LNCaP clone FGC (cell line): ENCODE results near the gene TAPBPL.
"Not testable (repeated sequence)": the region's sequence is repeated elsewhere in the genome, so short reads cannot be mapped to it uniquely, and the experiment has no call there.

Experiments
- DNase-seq: peaks from one replicate; pipeline ENCODE4 v3.0.0-alpha.2; 2011; ENCODE audit warnings: low read depth
- H3K4me3 ChIP-seq: 2 replicates; pipeline ENCODE4 v1.5.1; 2011; ENCODE audit warnings: mild to moderate bottlenecking, low read depth, low read length, control low read depth
- TF ChIP-seq, protein P1 (sequence below): IDR thresholded peaks from 2 replicates; pipeline ENCODE4 v1.5.1; 2012; ENCODE audit warnings: mild to moderate bottlenecking; ENCODE audit not compliant: control insufficient read depth, insufficient read depth; ENCODE audit errors: extremely low read depth

Gene TAPBPL

DNA sequence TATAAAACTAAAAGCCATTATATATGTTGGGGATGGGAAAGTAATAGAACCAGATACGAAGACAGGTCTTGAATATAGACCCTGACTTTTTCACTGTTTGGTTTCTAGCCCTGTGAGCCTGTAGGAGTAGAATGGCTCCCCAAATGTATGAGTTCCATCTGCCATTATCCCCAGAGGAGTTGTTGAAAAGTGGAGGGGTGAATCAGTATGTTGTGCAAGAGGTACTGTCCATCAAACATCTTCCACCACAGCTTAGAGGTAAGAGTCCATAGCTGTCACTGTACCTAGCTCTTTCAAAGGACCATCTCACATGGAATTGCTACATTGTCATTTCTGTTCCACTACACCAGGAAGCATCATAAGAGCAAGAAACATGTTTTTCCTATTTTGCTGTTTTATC is 43.1 kb downstream of the TAPBPL start:
- DNase-seq: no peak
- TF ChIP-seq, protein P1, sequence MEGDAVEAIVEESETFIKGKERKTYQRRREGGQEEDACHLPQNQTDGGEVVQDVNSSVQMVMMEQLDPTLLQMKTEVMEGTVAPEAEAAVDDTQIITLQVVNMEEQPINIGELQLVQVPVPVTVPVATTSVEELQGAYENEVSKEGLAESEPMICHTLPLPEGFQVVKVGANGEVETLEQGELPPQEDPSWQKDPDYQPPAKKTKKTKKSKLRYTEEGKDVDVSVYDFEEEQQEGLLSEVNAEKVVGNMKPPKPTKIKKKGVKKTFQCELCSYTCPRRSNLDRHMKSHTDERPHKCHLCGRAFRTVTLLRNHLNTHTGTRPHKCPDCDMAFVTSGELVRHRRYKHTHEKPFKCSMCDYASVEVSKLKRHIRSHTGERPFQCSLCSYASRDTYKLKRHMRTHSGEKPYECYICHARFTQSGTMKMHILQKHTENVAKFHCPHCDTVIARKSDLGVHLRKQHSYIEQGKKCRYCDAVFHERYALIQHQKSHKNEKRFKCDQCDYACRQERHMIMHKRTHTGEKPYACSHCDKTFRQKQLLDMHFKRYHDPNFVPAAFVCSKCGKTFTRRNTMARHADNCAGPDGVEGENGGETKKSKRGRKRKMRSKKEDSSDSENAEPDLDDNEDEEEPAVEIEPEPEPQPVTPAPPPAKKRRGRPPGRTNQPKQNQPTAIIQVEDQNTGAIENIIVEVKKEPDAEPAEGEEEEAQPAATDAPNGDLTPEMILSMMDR: no peak
- peak overlapping the region; percentile 99 for H3K4me3 ChIP-seq

DNA sequence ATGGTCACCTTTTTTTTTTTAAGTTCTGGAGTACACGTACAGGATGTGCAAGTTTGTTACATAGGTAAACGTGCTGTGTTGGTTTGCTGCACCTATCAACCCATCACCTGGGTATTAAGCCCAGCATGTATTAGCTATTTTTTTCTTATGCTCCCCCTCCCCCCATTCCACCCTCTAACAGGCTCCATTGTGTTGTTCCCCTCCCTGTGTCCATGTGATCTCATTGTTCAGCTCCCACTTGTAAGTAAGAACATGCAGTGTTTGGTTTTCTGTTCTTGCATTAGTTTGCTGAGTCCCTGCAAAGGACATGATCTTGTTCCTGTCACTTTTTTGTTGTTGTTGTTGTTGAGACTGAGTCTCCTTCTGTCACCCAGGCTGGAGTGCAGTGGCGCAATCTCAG is 45.4 kb downstream of the TAPBPL start:
- DNase-seq, H3K4me3 ChIP-seq: not testable (repeated sequence)

DNA sequence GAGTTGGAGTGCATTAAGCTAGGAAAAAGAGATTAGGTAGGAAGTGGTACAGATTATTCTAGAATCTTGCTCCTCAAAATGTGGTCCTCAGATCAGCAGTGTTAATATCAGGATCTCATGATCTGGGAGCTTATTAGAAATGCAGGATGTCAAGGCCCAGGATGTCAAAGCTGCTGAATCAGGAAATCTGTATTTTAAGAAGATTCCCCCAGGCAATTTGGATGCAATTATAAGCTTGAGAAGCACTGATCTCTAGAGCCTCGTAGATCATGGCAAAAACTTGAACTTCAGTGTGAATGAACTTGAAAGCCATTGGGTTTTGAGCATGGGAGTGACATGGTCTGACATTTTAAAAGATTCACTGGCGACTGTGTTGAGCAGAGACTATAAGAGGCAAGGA is 48.6 kb downstream of the TAPBPL start:
- TF ChIP-seq, protein P1: no peak
- H3K4me3 ChIP-seq: no peak overlapping the region
- no peak for DNase-seq

DNA sequence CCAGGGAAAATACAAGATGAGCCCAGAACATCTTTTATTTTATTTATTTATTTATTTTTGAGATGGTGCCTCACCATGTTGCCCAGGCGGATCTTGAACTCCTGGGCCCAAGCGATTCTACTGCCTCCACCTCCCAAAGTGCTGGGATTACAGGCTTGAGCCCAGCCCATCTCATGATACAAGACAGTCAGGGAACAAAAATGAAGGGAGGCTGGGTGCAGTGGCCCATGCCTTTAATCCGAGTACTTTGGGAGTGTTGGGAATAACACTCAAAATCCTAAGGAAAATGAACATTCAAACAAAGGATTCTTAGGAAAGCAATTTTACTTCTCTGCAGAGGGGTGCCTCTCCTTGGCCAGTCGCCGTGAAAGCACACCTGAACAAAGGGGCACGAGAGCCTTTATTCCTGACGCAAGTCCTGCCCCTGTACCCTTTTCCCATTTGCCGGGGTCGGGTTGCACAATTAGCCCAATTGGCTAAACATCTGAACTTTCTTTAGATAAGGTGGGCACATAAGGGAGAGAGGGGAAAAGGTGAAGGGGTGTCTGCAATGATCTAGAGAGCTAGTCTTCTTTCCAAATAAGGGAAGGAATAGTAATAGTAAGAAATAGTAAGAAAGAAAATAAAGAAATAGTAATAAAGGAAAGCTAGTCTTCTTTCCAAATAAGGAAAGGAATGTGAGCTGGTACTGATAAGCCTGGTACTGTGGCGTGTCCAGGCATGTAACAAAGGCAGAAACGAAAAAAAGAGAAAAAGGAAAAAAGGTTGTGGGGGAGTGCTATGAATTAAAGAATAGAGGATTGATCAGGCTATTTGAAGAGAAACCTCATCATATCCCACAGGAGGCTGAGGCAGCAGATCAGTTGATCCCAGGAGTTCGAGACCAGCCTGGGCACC is 55.5 kb downstream of the TAPBPL start:
- no peak for DNase-seq
- TF ChIP-seq, protein P1: no peak
- H3K4me3 ChIP-seq: no peak overlapping the region

DNA sequence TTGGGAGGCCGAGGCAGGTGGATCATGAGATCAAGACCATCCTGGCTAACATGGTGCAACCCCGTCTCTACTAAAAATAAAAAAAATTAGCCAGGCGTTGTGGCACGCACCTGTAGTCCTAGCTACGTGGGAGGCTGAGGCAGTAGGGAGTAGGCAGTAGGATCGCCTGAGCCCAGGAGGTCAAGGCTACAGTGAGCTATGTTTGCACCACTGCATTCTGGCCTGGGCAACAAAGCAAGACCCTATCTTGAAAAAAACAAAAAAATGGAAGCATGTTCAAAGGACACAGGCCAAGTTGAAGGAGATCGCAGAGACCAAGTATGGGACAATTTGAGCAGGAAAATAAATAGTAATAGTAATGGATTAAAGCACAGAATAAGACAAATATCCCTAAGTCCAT is 56.2 kb downstream of the TAPBPL start:
- TF ChIP-seq, protein P1: no peak
- no peak overlapping the region for H3K4me3 ChIP-seq
- DNase-seq: no peak
